NCI-H1436 treated with DMSO at 0.1 percent for 48 hours (cell line): ENCODE data around the gene CACNA2D4.

Experiments used
- DNase-seq: peaks from one replicate; lab custom pipeline; 2025; lab: John Stamatoyannopoulos, UW

Gene CACNA2D4

GRCh38 chr12:1800401-1801302 is 117.8 kb downstream of the CACNA2D4 start:
- DNase-seq, result no peak

- DNase-seq, result no peak
Observed at GRCh38 chr12:1799882-1800400, 118.5 kb downstream of the CACNA2D4 start.

GRCh38 chr12:1799051-1799881 is 119.2 kb downstream of the CACNA2D4 start:
- no peak for DNase-seq

GRCh38 chr12:1798641-1799020 is 119.8 kb downstream of the CACNA2D4 start:
- no peak for DNase-seq

- no peak for DNase-seq
Observed at GRCh38 chr12:1797991-1798640, 120.3 kb downstream of the CACNA2D4 start.

- no peak for DNase-seq
Observed at GRCh38 chr12:1797011-1797901, 121.2 kb downstream of the CACNA2D4 start.

GRCh38 chr12:1796515-1797010 is 121.9 kb downstream of the CACNA2D4 start:
- no peak for DNase-seq

GRCh38 chr12:1795785-1796514 is 122.5 kb downstream of the CACNA2D4 start:
- no peak for DNase-seq

- DNase-seq, result no peak
Observed at GRCh38 chr12:1795221-1795784, 123.1 kb downstream of the CACNA2D4 start.

GRCh38 chr12:1794440-1795090 is 123.9 kb downstream of the CACNA2D4 start:
- no peak for DNase-seq

- DNase-seq, result no peak
Observed at GRCh38 chr12:1793426-1794210, 124.8 kb downstream of the CACNA2D4 start.

- no peak for DNase-seq
Observed at GRCh38 chr12:1792406-1792805, 126.0 kb downstream of the CACNA2D4 start.

GRCh38 chr12:1791104-1791841 is 127.2 kb downstream of the CACNA2D4 start:
- no peak for DNase-seq

GRCh38 chr12:1790444-1790843 is 128.0 kb downstream of the CACNA2D4 start:
- DNase-seq, result no peak

GRCh38 chr12:1787714-1788113 is 130.7 kb downstream of the CACNA2D4 start:
- no peak for DNase-seq

GRCh38 chr12:1782215-1782614 is 136.2 kb downstream of the CACNA2D4 start:
- no peak for DNase-seq

GRCh38 chr12:1781772-1782171 is 136.7 kb downstream of the CACNA2D4 start:
- no peak for DNase-seq

GRCh38 chr12:1779783-1780182 is 138.7 kb downstream of the CACNA2D4 start:
- no peak for DNase-seq
